Hematopoietic multipotent progenitor cell treated with erythropoietin and hydrocortisone succinate and interleukin-3 and kit ligand, for 6 days (in vitro differentiated cells): ENCODE results near the gene UCK2.
"Not testable (repeated sequence)": the region's sequence is repeated elsewhere in the genome, so short reads cannot be mapped to it uniquely, and the experiment has no call there.

ENCODE experiments used
- DNase-seq: peaks from one replicate; pipeline ENCODE4 v3.0.0-alpha.2; 2015

Gene UCK2

GRCh38 chr1:165827268-165828102 lies at the start of gene UCK2:
Gene UCK2 (plus strand): TSS chr1:165827614. CDS start chr1:165827834, 220 bp downstream.
- DNase-seq: peak; percentile 83

DNA sequence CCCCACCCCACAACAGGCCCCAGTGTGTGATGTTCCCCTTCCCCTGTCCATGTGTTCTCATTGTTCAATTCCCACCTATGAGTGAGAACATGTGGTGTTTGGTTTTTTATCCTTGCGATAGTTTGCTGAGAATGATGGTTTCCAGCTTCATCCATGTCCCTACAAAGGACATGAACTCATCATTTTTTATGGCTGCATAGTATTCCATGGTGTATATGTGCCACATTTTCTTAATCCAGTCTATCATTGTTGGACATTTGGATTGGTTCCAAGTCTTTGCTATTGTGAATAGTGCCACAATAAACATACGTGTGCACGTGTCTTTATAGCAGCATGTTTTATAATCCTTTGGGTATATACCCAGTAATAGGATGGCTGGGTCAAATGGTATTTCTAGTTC lies 49.2 kb upstream of the UCK2 start:
- DNase-seq: not testable (repeated sequence)

- not testable (repeated sequence) for DNase-seq
Observed at GRCh38 chr1:165783519-165783918, 43.9 kb upstream of the UCK2 start.

DNA sequence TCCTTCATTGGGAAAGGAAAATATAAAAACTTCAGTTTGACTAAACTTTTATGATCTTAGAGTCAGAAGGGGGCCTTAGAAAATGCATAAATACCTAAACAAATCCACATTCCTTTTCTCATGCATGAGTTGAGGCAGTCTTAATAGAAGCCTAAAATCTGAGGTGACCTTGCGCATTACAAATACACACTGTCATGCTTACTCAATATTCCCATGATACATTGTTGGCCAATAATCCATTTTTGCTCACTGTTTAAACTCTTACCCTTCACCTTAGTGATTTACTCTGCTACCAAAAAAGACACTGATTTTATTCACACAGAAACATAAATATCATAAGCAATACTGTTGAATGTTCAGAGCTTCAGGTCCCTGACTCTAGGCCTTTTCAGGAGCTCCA lies 39.7 kb upstream of the UCK2 start:
- no peak for DNase-seq

GRCh38 chr1:165793951-165794350 lies 33.5 kb upstream of the UCK2 start:
- no peak for DNase-seq

DNA sequence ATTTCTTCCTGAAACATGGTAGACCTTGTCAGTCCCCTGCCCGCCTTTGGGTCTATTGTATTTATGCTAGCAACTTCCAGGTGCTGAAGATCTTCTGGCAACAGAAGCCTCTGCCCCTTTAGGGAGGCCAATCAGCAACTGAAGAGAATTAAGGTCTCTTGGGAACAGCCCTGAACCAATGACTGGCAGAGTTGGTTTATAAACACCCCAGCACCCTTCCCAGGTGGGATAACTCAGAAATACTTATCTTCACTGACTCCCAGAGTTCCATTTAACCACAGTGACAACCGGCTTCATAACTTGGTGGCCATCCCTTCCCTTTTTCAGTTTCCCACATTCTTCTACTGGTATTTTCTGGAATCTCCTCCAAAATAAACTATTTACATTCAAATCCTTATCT lies 31.5 kb upstream of the UCK2 start:
- DNase-seq: no peak

GRCh38 chr1:165799387-165799786 lies 28.0 kb upstream of the UCK2 start:
- DNase-seq: no peak

GRCh38 chr1:165804513-165804912 lies 22.9 kb upstream of the UCK2 start:
- not testable (repeated sequence) for DNase-seq

- no peak for DNase-seq
Observed at GRCh38 chr1:165807613-165808012, 19.8 kb upstream of the UCK2 start.

DNA sequence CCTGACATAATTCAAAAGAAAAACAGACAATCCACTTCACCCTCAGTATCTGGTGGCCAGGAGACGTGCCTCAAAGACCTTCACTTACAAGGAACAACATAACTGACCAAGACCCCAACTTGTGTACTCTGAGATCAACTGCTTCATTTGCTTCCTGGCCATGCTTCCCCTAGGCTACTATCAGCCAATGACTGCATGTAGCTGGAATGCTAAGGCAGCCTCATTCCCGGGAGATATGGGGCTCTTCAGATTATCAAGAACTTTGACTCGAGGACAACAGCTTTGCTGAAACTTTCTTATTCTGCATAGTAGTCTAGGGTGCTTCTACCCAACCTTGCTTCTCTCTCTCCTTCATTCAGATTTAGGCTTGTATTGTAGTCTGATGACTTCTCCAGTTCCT lies 11.7 kb upstream of the UCK2 start:
- DNase-seq: no peak

DNA sequence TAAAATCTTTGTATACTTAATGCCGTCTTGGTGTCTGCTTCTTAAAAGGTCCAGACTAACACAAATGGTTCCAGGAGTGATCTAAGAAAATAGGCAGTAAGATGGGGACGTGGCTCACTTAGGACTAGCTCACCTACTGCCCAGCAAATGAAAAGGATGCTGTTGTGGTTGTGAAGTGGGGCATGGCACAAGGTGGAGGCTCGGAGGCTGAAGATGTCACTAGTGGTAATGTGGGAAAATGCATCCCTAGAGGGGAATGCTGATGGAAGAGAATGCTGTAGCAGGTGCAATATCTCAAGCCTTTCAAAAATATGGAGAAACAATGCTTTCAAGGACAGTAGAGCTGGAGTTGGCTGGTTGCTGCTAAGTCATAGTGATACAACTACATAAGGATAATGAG lies 11.3 kb upstream of the UCK2 start:
- DNase-seq: no peak

GRCh38 chr1:165816826-165817497 lies 10.5 kb upstream of the UCK2 start:
- DNase-seq: peak; percentile 93

DNA sequence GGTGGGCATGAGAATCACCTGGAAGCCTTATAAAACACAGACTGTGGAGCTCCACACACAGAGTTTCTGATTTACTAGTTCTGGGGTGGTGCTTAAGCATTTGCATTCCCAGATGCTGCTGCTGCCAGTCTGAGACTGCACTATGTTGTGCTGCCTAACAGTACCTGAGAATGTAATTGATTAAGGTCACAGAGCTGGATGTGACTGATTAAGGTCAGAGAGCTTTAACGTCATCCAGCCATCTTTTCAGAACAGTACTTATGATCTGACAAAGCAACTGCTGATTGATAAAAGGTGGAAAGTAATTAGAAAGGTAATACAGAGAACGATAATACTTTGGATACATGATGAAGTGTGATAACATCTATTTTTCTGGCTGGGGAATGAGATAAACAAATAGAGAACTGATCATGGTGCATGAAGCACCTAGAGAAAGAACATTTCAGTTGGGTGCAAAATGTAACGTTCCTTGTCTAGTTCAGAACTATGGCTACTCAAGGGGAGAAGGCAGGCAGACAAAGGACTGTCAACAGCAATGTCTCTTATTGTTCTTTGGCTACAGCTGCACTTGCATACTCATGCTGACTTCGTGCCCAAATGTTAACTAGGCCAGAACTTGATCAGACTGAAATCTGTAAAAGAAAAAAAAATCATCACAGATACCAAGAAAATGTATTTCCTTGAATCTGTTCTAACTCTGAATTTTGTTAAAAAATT lies 3.7 kb upstream of the UCK2 start:
- DNase-seq: no peak

GRCh38 chr1:165824269-165824643 lies 3.2 kb upstream of the UCK2 start:
- no peak for DNase-seq

GRCh38 chr1:165826565-165827267 lies 698 bp upstream of the UCK2 start:
- DNase-seq: no peak

- DNase-seq: peak; percentile 70
Observed at GRCh38 chr1:165828103-165828668, 772 bp downstream of the UCK2 start.

- DNase-seq: peak; percentile 89
Observed at GRCh38 chr1:165828669-165829329, 1.4 kb downstream of the UCK2 start.

- peak; percentile 43 for DNase-seq
Observed at GRCh38 chr1:165829888-165830287, 2.5 kb downstream of the UCK2 start.

- no peak for DNase-seq
Observed at GRCh38 chr1:165831146-165831545, 3.7 kb downstream of the UCK2 start.

GRCh38 chr1:165832902-165833301 lies 5.5 kb downstream of the UCK2 start:
- DNase-seq: no peak

DNA sequence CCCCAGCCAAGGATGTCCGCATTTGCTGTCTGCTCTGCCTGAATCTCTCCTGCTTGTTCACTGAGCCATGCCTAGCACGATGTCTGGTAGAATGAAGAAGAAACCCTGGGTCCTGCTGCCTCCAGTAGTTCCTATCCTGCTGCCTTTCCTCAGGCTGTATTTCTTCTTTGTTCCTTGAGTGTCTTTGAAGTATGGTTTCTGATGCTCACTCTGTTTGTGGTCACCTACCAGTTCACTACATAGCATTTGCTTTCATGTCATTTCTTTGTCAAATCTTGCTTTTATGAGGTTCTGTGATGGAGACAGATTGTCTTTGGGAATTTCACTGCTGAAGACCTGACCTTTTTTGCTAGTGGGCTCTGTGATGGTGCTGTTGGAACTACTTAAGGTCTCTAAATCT lies 5.9 kb downstream of the UCK2 start:
- DNase-seq: no peak

DNA sequence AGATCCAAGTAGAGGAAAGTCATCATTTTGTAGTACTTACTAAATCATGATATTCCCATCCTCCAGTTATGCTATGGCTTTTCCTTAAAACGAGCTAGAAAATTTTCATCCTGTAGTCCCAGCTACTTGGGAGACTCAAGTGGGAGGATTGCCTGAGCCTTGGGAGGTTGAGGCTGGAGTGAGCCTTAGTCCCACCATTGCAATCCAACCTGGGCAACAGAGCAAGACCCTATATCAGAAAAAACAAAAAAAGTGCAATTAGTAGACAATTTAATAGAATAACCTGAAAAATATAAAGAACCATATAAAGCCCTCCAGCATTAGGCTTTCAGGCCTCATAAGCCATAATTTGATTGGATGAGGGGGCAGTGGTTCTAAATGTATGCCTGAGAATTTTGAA lies 6.8 kb downstream of the UCK2 start:
- no peak for DNase-seq
